NCI-H2196 treated with DMSO at 0.1 percent for 48 hours (cell line): ENCODE data around the gene RHBDL2.
A peak's percentile ranks its signal among the peaks of the same experiment; 100 is the strongest.
"Not testable (repeated sequence)": the region's sequence is repeated elsewhere in the genome, so short reads cannot be mapped to it uniquely, and the experiment has no call there.

Source experiments
- DNase-seq: peaks from one replicate; lab custom pipeline; 2025; ENCODE audit not compliant: unreplicated experiment; lab: John Stamatoyannopoulos, UW

RHBDL2 gene

DNA sequence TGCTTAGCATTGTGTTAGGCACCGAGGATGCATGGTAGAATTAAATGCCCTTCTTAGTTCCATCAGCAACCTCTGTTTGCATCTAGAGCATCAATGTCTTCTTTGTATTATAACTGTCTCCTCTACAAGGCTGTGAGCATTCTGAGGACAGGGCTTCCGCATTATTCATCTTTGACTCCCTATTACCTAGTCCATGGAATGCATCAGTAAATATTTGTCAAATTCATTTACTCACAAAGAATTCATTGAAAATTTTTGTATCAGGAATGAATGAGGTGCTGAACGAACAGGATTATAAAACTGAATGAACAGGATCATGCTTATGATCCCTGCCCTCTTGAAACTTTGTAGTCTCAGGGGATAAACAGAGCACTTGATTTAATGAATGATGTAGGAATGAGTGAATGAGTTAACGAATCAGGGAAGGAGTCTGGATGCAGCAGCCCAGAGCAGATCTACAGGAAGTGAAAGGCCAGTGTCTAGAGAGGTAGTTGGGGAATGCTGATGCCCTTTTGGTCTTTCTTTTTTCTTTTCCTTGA lies 2.8 kb downstream of the RHBDL2 start:
- no peak for DNase-seq

DNA sequence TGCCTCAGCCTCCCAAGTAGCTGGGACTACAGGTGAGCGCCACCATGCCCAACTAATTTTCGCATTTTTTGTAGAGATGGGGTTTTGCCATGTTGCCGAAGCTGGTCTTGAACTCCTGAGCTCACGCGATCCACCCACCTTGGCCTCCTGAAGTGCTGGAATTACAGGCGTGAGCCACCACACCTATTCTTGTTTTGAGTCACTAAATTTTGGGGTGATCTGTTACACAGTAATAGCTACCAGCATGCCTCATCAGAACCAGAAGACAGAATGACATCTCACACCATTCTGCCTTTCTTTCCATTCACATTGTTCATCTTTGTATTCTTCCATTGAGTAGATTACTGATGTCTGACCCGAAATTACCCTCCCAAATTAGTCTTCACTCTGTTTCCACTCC lies 9.1 kb downstream of the RHBDL2 start:
- no peak for DNase-seq

DNA sequence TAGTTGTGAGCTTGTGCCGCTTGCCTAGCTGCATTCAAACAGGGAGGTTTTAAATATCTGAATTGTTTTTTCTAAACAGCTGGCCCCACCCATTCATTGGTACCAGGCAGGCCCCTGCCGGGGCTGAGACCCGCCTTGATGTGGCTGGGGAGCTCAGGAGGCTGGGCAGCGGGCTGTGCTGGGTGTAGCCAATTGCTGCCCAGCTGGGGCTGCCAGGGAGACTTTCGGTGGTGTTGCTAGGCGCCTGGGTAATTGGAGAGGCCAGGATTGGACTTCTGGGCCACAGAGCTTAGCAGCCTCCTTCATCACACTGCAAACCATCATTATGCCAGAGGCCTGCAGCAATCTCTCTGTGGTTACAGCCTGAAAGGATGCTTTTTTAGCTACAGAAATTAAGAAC lies 12.2 kb downstream of the RHBDL2 start:
- peak; percentile 11 for DNase-seq

DNA sequence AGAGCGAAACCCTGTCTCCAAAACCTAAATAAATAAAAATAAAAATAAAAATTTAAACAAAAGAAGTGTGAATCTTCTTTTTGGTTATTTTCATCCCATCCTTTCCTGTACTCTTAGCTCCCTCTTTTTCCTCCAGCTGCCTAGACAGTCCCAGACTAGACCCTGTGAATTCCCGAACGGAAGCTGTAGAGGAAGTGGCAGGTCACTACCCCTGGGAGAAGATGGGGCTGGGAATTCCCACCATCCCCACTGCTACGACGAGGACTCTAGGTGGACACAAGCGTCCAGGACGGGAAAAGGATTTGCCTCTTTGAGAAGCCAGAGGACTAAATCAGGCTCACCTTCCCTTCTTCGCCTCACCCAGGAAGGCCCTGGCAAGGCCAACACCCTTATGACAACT lies 12.6 kb downstream of the RHBDL2 start:
- DNase-seq, result no peak

DNA sequence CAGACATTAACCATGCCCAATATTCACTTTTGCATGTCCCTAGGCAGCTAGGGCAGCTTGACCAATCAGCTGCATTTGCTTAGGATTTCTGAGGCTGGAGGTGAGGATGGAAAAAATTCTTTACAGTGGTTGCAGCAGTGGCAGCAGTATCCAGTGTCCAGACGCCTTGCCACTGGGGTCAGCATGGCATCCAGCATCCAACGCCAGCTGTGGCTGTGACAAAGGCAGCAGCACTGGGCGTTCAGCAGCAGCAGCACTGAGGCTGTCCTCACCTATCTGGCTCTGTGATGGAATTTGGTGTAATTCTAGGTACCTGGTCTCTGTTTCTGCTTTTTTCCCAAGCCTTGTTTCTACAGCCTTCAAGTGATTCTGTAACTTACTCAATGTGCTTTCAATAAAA lies 15.5 kb downstream of the RHBDL2 start:
- no peak for DNase-seq

DNA sequence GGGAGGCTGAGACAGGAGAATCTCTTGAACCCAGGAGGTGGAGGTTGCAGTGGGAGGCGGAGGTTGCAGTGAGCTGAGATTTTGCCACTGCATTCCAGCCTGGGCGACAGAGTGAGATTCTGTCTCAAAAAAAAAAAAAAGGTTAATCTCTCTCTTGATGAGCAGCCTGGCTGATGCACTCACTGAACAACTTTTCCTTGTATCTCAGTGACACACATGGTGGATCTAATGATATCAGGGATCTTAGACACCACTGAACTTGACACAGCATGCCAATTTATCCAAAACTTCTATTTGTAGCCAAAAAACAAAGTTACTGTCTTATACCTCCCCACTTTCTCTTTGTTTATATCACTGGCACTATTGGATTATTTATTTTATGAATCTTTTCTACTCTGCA lies 16.2 kb downstream of the RHBDL2 start:
- no peak for DNase-seq

DNA sequence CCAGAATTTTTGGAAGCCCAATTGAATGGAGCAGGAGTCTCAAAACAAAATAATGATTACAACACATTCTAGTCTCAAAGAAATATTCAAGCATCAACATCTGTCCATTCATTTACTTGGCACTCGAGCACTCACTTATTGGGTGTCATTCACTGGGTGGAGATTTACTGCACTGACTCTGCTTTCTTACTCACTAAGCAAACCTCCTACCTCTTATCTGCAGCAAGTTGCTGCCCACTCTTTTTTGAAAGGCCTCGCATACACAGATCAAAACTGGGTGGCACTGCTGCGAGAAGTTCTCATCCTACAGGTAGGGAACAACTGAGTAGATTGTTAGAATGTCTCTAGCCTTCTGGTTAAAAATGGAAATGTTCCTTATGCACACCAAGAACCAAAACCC lies 18.0 kb downstream of the RHBDL2 start:
- no peak for DNase-seq

DNA sequence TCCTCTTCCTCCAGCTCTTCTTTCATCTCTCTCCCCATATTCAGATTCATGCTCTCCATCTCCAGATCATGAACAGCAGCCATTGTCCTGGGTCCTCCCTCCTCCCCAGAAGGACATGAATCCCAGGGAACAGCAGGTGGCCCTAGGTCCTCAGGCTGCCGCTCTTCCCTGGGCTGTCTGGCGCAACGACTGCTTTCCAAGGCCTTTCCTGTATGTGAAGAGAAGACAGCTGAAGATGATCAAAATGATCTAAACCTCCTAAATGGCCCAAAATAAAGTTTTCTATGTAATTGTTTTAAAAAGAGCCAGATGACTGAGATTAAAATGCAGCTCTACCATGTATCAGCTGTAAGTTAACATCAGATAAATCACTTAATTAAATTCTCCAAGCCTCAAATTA lies 22.5 kb downstream of the RHBDL2 start:
- DNase-seq, result no peak

DNA sequence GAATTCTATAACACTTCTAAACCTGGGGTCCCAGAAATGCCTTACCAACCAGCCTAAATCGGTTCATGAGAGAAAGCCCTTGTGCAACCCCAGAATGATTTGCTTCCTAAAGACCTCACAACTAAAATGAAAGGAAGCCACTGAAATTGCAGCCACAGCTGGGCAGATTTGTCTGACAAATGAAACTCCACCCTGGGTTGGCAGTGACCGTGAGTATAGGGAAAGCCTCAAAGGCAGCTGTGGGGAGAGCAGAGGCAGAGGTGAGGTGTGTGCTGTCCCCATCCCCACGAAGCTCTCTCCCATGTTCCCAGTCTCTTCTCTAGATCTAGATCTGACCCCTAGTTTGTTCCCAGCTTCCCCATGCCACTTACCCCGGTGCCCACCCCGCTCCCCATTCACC lies 23.1 kb downstream of the RHBDL2 start:
- DNase-seq, result no peak

DNA sequence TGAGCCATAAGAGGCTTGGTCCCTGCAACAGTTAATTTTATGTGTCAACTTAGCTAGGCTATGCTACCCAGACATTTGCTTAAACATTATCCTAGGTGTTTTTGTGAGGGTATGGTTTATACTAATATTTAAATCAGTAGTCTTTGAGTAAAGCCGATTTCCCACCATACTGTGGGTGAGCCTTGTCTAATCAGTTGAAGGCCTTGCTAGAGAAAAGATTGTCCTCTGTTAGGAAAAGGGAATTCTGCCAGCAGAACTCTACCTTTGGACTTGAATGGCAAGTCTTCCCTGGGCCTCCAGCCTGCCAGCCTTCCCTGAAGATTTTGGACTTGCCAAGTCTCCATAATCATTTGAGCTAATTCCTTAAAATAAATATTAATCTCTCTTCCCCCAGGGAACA lies 23.9 kb downstream of the RHBDL2 start:
- DNase-seq, result no peak

DNA sequence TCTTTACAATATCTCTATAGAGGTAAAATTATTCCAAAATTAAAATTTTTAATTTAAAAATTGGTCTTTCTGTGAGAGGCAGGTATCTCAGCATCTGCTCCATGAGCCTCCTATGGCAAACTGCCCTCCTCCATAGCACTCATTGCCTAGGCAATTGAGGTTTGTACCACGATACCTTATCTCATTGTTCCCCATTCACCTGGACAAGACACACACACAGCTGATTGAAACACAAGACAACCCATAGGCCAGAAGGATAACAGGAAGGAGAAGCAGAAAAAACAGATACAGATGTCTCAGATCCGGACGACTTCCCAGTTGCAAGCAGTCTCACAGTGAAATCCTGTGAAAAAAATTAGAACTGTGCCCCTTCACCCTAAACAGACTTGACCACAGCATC lies 24.3 kb downstream of the RHBDL2 start:
- DNase-seq, result no peak

DNA sequence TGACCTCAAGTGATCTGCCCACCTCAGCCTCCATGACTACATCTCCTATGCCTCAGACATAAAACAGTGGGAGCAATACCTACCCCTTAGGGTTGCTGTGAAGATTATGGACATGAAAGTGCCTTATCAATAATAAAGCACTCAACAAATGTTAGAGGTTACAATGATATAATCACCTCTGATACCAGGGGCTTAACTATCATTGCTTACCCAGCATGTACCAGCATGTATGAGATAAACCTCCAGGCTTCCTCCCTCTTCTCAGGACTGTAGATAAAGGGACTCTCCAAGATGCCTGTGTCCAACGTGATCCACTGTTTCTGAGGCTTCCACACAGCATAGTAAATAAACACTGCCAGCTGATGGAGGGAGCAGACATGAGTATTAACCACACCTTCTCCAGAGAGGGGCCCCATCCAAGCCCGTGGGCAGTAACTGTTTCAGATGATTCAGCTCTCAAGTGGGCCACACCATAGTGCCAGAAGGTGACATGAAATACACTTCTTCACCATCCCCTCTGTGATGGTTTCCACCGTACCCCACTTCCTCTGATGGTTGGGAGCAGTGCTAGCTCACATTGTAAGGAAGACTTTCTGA lies 26.2 kb downstream of the RHBDL2 start:
- no peak for DNase-seq

DNA sequence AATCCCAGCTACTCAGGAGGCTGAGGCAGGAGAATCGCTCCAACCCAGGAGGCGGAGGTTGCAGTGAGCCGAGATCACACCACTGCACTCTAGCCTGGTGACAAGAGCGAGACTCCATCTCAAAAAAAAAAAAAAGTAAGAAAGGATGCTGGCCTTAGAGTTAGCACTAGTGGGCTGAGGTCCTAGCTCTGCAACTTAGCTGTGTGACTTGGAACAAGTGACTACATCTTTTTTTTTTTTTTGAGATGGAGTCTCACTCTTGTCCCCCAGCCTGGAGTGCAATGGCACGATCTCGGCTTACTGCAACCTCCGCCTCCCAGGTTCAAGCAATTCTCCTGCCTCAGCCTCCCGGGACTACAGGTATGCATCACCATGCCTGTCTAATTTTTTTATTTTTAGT lies 26.7 kb downstream of the RHBDL2 start:
- DNase-seq, result not testable (repeated sequence)

DNA sequence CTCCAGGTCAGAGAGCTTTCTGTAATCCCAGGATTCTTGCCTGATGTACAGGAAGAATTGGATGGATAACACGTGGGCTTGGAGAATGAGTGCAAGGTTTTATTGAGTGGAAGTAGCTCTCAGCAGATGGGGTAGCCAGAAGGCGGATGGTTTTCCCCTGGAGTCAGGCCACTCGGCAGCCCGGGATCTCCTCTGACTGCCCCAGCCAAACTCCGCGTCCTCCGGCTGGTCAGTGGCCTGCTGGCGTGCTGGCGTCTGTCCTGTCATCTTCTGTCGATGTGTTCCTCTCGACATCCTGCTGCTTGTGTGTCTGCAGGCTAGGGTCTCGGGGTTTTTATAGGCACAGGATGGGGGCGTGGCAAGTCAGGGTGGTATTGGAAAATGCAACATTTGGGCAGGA lies 32.8 kb downstream of the RHBDL2 start:
- no peak for DNase-seq

DNA sequence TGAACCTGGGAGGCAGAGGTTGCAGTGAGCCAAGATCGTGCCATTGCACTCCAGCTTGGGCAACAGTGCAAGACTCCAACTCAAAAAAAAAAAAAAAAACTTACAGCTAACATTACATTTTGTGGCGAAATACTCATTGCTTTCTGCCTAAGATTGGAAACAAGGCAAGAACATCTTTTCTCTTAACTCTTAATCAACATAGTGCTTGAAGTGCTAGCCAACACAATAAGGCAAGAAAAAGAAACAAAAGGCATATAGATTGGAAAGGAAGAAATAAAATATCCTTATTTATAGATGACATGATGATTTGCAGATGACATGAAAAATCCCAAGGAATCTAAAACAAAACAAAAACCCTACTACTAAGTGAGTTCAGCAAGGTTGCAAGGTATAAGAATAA lies 35.6 kb downstream of the RHBDL2 start:
- no peak for DNase-seq

DNA sequence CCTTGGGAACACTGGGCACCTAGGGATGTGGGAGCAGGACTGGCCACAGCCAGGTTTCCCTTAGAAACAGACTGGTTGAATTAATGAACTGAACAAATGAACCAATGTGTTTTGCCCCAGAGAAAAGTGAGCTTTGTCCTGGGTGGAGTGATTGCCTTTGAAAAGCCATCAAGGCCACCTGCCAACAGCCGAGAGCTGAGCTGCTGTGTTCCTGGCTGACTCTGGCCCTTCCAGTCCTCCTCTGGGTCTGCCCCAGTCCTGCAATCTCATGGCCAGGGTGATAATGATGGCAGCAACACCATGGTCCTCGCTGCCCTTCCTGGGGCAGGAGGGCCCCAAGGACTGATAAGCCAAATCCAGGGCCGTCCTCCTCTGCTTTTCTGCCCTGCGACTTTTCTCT lies 42.1 kb downstream of the RHBDL2 start:
- no peak for DNase-seq

DNA sequence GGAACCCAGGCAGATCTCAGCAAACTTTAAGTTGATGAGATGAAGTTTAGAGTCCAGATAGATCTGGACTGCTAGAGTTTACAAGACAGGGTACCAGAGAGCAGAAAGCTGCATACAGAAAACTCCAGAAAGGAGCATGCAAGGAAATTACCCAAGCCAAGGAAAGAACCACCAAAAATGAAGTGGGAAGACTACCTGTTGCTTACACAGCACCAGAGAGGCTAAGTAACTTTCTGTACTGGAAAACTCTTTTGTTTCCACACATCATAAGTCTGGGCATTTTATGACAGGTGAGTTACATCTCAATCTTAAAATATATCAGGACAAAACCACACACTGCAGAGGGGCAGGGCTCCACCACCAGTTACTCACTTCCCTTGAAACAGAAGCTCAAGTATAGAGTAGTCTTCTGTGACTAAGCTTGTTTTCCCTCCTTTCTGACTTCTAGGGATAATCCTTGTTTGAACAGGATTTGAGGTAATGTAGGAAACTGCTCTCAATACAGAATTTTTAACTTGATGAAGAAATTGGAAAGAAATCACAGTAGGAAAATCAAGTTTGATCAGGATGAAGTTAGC lies 42.9 kb downstream of the RHBDL2 start:
- DNase-seq, result no peak

DNA sequence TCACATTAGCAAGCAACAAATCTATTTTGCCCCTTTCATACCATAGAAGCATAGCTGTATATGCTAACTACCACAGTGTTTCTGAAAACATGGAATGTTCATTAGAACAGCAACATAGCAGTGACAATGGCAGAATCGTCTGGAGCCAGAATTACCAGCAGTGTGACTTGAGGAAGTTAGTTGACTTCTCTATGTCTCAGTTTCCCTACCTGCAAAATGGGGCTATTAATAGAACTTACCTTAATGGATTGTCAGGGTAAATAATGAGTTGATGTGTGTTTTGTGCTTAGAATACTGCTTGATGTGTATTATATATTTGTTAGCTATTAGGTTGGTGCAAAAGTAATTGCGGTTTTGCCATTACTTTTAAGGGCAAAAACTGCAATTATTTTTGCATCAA lies 45.5 kb downstream of the RHBDL2 start:
- DNase-seq, result no peak

DNA sequence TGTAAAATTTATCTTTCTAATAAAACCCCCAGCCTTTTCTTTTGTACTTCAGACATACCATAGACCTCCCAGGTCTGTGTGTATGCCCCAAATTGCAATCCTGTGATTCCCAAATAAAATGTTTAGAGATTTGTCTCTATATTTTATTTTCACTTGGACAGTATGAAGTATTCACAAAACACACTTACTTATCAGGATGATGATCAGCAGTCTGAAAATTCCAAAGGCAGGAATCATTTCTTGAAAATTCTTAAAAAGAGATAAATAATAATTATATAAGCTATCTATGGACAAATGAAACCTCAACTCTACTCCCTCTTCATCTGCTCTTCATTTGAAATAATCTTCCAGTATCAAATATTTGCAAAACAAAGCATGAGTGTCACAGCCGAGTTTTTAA lies 48.7 kb downstream of the RHBDL2 start:
- no peak for DNase-seq

DNA sequence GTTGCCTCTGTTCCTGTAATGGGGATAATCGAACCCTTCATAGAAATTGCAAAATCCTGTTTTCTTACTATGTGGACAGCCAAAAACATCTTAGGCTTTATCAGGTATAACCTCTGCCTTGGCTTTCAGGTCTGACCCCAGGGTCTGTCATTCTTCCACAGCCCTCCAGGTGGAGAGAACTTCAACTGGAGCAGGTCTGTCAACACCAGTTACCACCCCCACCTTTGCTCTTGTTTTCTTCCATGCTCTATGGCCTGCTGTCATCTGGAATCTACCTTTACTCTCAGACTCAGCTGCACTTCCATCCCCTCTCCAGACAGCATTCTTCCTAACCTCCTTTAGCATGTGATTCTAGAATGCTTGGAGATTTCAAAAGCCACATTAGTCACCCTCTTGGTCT lies 49.9 kb downstream of the RHBDL2 start:
- no peak for DNase-seq

DNA sequence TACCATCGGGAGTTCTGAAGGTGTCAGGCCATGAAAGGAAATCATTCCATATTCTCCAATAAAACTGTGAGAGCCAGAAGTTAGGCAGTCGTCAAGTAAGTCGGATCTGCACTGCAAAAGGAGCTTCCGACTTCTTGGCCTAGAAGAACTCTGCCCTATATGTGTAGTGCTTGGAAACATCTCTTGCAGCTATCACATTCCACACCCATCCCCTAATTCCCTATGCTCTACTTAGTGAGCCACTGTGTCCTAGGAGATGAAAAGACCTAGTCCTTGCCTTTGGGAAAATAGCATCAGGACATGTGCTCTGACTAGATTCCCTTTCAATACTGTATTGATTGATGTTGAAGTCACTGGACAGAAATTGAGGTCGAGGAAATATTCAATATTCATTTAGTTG lies 52.0 kb downstream of the RHBDL2 start:
- no peak for DNase-seq

DNA sequence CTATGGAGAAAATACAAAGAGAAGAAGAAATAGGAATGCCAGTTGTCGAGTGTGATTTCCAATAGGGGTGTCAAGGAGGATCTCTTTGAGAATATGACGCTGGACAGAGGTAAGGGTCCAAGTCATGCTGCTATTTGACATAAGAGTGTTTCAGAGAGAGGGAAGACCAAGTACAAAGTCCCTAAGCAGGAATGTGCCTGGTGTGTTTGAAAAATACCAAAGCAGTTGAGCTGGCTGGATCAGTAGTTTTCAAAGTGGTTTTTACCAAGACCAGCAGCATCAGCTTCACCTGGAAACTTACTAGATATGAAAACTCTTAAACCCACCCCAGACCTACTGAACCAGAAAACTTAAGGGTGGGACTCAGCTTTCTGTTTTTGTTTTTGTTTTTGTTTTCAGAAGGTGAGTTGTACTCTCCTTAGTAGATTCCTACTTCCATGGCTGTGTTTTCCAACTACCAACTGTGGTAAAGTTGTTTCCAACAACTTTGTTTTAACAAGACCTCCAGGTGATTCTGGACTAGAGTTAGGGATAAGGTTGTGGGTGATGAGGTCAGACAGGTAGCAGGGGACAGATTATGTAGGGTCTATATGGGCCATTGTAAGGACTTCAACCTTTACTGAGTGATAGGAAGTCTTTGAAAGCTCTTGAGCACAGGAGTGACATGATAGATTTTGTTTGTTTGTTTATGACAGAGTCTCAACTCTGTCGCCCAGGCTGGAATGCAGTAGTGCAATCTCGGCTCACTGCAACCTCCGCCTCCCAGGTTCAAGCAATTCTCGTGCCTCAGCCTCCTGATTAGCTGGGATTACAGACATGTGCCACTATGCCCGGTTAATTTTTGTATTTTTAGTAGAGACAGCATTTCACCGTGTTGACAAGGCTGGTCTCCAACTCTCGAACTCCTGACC lies 53.0 kb downstream of the RHBDL2 start:
- DNase-seq, result no peak
